ENCODE data around the gene MCRIP1.

The MCRIP1 gene

GRCh38 chr17:81805707-81806460 is 27.2 kb downstream of the MCRIP1 start:
- in situ Hi-C loops (cut with HindIII; ENCODE audit: low sequenced_read_pairs): no loop called here

- in situ Hi-C loops (cut with HindIII; ENCODE audit: low sequenced_read_pairs): no loop called here
Observed at GRCh38 chr17:81804559-81805399, 28.3 kb downstream of the MCRIP1 start.

DNA sequence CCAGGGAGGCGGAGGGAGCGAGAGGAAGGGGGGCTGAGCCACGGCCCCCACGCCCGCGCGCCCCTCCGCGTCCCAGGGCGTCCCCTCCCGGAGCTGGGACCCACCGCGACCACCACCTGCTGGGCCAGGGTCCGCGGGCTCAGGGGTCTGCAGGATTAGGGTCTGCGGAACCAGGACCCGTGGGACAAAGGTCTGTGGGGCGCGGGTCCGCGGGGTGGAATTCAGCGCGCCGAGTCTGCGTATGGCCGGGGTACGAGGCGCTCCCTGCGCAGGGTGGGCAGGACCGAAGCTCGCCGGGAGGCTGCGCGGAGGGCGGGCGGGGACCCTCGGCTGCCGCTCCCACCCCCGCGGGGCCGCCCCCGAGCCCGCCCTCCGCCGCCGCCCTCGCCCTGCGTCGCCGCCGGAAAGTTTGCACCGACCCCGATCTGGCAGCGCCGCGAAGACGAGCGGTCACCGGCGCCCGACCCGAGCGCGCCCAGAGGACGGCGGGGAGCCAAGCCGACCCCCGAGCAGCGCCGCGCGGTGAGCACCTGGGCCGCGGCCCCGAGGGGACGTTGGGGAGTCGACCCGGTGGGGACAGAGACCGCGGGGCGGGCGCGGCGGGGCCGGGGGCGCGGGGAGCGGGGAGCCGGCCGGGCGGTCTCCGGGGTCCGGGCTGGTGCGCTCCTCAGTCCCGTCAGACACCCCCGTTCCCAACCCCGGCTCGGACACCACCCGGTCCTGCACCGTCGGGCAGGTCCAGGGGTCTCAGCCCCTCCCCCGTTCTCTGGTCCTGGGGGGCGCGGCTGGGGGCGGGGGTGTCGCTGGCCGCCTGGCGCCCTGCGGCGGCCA is 29.1 kb downstream of the MCRIP1 start, which contains the start of gene GCGR:
Gene GCGR, plus strand, starts transcription at position 423 of the 831 bp plus-strand sequence. CDS start 4,869 bp downstream, outside the sequence.
- in situ Hi-C loops (cut with HindIII; ENCODE audit: low sequenced_read_pairs): no loop called here

DNA sequence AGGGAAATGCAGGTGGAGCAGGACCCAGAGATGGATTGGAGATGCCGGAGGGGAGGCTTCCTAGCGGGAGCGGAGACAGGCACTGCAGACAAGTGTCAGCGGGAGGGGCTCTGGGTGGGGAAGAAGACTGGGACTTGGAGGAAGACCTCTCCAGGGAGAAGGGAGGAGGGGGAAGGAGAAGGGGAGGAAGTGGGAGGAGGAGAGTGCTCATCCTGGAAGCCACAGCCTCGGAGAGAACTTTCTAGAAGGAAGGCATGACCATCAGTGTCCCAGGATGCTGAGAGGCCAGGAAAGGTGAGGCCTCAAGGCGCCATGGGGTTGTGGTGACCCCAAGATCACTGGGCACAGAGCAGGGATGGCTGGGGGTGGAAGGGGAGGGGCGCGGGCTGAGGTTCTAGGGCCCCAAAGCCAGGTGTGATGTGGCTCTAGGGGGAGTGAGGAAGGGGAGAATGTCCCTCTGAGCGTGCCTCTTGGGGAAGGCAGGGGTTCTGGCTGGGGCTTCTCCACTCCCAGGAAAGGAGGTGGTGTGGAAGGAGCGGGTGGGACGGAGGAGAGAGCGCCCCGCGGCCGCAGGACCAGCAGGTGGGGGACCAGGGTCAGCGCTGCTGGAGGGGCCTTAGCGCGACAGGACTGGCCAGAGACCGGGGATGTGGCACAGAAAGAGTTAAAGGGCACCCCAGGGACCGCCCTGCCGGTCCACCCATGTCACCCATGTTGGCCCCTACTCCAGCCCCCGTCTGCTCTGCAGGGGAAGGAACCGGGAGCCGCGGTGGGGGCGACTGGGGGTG is 30.0 kb downstream of the MCRIP1 start:
- in situ Hi-C loops (cut with HindIII; ENCODE audit: low sequenced_read_pairs): no loop called here

DNA sequence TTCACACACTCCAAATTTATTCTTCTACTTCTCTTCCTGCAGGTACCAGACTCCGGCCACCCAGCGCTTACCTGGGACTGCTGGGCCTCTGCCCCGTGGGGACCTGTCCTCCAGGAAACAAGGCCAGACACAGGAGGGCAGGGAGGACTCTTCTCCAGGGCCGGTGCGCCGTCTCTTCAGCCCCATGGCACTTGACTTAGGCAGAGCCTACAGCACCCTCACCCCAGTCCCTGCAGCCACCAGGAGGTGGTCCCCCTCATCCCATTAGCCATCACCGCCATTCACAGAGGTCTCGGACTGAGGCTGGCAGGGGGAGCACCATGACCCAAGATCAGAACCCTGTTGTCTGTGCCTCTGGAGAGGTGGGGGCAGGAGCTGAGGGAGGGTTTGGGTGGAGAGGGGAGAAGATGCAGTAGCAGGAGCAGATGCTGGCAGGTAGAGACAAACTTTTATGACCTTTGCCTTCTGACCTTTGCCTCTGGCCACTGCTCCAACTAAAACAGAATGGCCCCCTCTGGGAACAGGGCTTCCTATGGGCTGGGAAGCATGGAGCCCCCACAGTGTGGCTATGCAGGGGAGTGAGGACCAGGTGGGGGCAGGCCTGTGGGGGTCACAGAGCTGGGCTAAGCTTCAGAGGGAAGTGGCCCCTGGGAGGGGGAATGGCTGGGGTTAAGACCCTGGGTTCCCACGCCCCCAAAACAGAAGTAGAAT is 30.9 kb downstream of the MCRIP1 start:
- in situ Hi-C loops (cut with HindIII; ENCODE audit: low sequenced_read_pairs): no loop called here

DNA sequence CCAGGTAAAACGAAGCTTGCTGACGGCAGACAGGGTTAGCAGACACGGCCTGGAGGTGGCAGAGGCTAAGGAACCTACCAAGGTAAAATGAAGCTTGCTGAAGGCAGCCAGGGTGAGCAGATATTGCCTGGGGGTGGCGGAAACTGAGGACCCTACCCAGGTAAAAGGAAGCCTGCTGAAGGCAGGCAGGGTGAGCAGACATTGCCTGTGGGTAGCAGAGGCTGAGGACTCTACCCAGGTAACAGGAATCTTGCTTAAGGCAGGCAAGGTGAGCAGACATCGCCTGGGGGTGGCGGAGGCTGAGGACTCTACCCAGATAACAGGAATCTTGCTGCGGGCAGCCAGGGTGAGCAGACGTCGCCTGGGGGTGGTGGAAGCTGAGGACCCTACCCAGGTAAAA is 31.8 kb downstream of the MCRIP1 start:
- in situ Hi-C loops (cut with HindIII; ENCODE audit: low sequenced_read_pairs): no loop called here

GRCh38 chr17:81794509-81794908 is 38.6 kb downstream of the MCRIP1 start:
- in situ Hi-C loops (cut with HindIII; ENCODE audit: low sequenced_read_pairs): no loop called here

- in situ Hi-C loops (cut with HindIII; ENCODE audit: low sequenced_read_pairs): no loop called here
Observed at GRCh38 chr17:81794074-81794476, 39.0 kb downstream of the MCRIP1 start.

DNA sequence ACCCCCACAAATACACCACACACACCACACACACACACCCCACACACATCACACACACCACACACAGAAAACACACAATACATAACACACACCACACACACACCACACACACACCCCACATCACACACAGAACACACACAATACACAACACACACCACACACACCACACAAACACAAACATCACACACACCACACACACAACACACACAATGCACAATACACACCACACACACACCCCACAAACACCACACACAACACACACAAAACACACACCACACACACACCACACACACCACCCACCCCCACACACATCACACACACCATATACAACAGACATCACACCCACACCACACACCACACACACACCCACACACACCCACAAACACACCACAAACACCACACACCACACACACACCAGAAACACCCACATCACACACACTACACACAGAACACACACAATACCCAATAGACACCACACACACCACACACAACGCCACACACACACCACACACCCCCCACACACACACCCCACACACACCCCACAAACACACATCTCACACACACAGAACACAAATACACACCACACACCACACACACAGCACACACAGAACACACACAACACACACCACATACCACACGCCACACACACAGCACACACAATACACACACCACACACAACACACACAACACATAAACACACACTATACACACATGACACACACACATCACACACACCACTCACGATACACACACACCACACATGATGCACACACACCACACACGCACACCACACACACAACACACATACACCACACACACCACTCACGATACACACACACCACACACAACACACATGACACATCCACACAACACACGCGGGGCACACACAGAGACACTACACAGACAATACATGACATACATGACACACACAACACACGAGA is 40.1 kb downstream of the MCRIP1 start:
- in situ Hi-C loops (cut with HindIII; ENCODE audit: low sequenced_read_pairs): no loop called here
